HepG2 (cell line): ENCODE measurements around the gene WDR93. TPM values are rescaled to one million over a fixed set of nuclear protein-coding genes. Genes with fewer than 3 reads are reported as not detected.

Experiments used
- BHLHE40 ChIP-seq: IDR thresholded peaks from 2 replicates; pipeline ENCODE4 v1.6.1; 2011; ENCODE audit warnings: low read length, improper control_type of control experiment
- CC2D1A ChIP-seq: sonication (generic); formaldehyde crosslinking; IDR thresholded peaks from 2 replicates; pipeline ENCODE4 v1.8.1; 2023; ENCODE audit warnings: mild to moderate bottlenecking, missing genetic modification reagents
- ELF3 ChIP-seq: IDR thresholded peaks from 2 replicates; pipeline ENCODE4 v1.6.1; 2016; ENCODE audit warnings: missing genetic modification reagents, missing compliant biosample characterization
- ESRRA ChIP-seq: sonication (generic); formaldehyde crosslinking; IDR thresholded peaks from 2 replicates; pipeline ENCODE4 v1.5.1; 2020; ENCODE audit warnings: mild to moderate bottlenecking, low read depth, missing genetic modification reagents
- HCFC1 ChIP-seq: fragments of 150-350 bp; IDR thresholded peaks from 2 replicates; pipeline ENCODE4 v1.6.1; 2014; ENCODE audit warnings: low read depth, low read length
- RBM22 ChIP-seq: fragments of 200-400 bp; formaldehyde crosslinking; optimal IDR thresholded peaks from 2 replicates; pipeline ENCODE3; 2017; ENCODE audit warnings: mild to moderate bottlenecking, low read length, moderate library complexity
- SIX1 ChIP-seq: sonication (generic); formaldehyde crosslinking; IDR thresholded peaks from 2 replicates; pipeline ENCODE4 v1.4.0; 2020; ENCODE audit warnings: missing genetic modification reagents, borderline replicate concordance
- ZNF451 ChIP-seq: sonication (generic); formaldehyde crosslinking; IDR thresholded peaks from 2 replicates; pipeline ENCODE4 v1.5.0; 2020; ENCODE audit warnings: mild to moderate bottlenecking, missing genetic modification reagents
- polyA plus RNA-seq, 8 experiments: library from polyadenylated mRNA; depleted of rRNA in 3 of 8; stranded (reverse) in 7 of 8; unstranded in 1 of 8; fragments of >200 nt; fragmentation: Illumina TruSeq in 4 of 8; extraction: Trizol in 4 of 8; gene quantifications; 2 replicates each; pipeline versions ENCODE4 v1.2.1 to v1.2.3, GENCODE V29; 2011 to 2016; ENCODE audit warnings: low read depth in 4 of 8, missing spikeins in 1 of 8, mixed read lengths in 1 of 8; ENCODE audit not compliant: insufficient read depth in 1 of 8
- total RNA-seq, 5 experiments: library from RNA; depleted of rRNA; stranded (reverse); fragments of >200 nt; fragmentation: Illumina TruSeq; extraction: Trizol; gene quantifications; 2 replicates each; pipeline ENCODE4 v1.2.3, GENCODE V29; 2016; ENCODE audit warnings: low read depth in 1 of 5
- TF ChIP-seq, protein P1 (sequence below): sonication (generic); formaldehyde crosslinking; IDR thresholded peaks from 2 replicates; pipeline ENCODE4 v1.8.1; 2022; ENCODE audit warnings: mild to moderate bottlenecking, missing genetic modification reagents
- TF ChIP-seq, protein P2 (sequence below), 2 experiments: sonication (generic) in 1 of 2; formaldehyde crosslinking in 1 of 2; IDR thresholded peaks; 2 replicates each; pipeline versions ENCODE4 v1.5.1 to v1.6.1; 2011 to 2020; ENCODE audit warnings: borderline replicate concordance in 1 of 2, low read depth in 1 of 2, low read length in 1 of 2, mild to moderate bottlenecking in 1 of 2, missing genetic modification reagents in 1 of 2, moderate library complexity in 1 of 2
- TF ChIP-seq, protein P3 (sequence below): sonication (generic); formaldehyde crosslinking; IDR thresholded peaks from 2 replicates; pipeline ENCODE4 v1.4.0; 2020; ENCODE audit warnings: low read depth, missing genetic modification reagents

The WDR93 gene
- total and polyA plus RNA-seq, 2 of the 13 experiments (the other 11 are each of a cell fraction or from before 2014, with no cell fraction given): 0.07 TPM; not detected in 1

DNA sequence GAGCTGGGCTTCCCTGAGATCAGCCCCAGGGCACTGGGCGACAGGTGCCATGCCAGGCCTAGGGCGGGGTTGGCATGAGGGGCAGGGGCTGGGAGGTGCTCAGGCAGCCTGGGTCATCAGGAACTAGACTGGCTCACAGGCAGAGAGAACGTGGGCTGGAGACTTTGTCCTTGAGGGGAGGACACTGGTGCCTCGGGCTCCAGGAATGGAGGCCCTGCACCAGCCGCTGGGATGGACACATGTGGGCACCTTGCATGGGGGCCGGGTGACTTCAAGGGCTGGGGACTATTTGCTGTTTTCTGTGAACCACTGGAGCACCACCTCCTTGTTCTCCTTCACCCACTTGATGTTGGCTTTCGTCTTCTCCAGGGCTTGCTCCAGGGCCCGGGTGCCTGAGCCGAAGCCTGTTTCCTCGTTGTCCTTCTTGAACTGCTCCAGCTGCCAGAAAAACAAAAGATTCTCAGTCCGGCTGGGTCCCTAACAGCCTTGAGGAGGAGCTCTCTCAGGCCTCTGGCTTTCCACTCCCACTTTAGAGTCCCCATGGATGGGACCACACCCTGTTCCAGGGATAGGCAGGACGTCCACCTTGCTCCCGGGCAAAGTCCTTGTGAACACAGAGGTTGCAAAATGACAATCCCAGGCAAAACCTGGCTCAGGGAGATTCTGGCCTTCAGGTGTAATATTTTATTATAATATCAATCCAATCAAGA is 94.6 kb downstream of the WDR93 start (continued):
- TF ChIP-seq, protein P1, sequence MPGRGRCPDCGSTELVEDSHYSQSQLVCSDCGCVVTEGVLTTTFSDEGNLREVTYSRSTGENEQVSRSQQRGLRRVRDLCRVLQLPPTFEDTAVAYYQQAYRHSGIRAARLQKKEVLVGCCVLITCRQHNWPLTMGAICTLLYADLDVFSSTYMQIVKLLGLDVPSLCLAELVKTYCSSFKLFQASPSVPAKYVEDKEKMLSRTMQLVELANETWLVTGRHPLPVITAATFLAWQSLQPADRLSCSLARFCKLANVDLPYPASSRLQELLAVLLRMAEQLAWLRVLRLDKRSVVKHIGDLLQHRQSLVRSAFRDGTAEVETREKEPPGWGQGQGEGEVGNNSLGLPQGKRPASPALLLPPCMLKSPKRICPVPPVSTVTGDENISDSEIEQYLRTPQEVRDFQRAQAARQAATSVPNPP: no peak
- TF ChIP-seq CC2D1A (no peak), ZNF451 (CRISPR knock-in tag) (no peak), HCFC1 (no peak), SIX1 (CRISPR knock-in tag) (0 out of 2 replicates have a peak, but pooled peaks have one; percentile 14), RBM22 (no peak), BHLHE40 (no peak), ESRRA (CRISPR knock-in tag) (0 out of 2 replicates have a peak, but pooled peaks have one; percentile 40), ELF3 (CRISPR knock-in tag) (peak; percentile 45; the same call in 1 of the 2 replicates)
- TF ChIP-seq, protein P2, sequence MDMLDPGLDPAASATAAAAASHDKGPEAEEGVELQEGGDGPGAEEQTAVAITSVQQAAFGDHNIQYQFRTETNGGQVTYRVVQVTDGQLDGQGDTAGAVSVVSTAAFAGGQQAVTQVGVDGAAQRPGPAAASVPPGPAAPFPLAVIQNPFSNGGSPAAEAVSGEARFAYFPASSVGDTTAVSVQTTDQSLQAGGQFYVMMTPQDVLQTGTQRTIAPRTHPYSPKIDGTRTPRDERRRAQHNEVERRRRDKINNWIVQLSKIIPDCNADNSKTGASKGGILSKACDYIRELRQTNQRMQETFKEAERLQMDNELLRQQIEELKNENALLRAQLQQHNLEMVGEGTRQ (IDR thresholded peaks at IDR 0.05; ENCODE audit: low read depth, low read length): no peak
- TF ChIP-seq, protein P2 (CRISPR knock-in tag; IDR thresholded peaks at IDR 0.05; ENCODE audit: borderline replicate concordance): no peak
- TF ChIP-seq, protein P3, sequence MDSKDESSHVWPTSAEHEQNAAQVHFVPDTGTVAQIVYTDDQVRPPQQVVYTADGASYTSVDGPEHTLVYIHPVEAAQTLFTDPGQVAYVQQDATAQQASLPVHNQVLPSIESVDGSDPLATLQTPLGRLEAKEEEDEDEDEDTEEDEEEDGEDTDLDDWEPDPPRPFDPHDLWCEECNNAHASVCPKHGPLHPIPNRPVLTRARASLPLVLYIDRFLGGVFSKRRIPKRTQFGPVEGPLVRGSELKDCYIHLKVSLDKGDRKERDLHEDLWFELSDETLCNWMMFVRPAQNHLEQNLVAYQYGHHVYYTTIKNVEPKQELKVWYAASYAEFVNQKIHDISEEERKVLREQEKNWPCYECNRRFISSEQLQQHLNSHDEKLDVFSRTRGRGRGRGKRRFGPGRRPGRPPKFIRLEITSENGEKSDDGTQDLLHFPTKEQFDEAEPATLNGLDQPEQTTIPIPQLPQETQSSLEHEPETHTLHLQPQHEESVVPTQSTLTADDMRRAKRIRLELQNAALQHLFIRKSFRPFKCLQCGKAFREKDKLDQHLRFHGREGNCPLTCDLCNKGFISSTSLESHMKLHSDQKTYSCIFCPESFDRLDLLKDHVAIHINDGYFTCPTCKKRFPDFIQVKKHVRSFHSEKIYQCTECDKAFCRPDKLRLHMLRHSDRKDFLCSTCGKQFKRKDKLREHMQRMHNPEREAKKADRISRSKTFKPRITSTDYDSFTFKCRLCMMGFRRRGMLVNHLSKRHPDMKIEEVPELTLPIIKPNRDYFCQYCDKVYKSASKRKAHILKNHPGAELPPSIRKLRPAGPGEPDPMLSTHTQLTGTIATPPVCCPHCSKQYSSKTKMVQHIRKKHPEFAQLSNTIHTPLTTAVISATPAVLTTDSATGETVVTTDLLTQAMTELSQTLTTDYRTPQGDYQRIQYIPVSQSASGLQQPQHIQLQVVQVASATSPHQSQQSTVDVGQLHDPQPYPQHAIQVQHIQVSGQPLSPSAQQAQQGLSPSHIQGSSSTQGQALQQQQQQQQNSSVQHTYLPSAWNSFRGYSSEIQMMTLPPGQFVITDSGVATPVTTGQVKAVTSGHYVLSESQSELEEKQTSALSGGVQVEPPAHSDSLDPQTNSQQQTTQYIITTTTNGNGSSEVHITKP: no peak
- TF ChIP-seq, all 625 proteins: peak for 50
